ENCODE data around the gene SLC47A1.

- TF ChIP-seq, protein P1, sequence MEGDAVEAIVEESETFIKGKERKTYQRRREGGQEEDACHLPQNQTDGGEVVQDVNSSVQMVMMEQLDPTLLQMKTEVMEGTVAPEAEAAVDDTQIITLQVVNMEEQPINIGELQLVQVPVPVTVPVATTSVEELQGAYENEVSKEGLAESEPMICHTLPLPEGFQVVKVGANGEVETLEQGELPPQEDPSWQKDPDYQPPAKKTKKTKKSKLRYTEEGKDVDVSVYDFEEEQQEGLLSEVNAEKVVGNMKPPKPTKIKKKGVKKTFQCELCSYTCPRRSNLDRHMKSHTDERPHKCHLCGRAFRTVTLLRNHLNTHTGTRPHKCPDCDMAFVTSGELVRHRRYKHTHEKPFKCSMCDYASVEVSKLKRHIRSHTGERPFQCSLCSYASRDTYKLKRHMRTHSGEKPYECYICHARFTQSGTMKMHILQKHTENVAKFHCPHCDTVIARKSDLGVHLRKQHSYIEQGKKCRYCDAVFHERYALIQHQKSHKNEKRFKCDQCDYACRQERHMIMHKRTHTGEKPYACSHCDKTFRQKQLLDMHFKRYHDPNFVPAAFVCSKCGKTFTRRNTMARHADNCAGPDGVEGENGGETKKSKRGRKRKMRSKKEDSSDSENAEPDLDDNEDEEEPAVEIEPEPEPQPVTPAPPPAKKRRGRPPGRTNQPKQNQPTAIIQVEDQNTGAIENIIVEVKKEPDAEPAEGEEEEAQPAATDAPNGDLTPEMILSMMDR (IDR thresholded peaks at IDR 0.05) = no peak
- no peak for TF ChIP-seq EZH2 (IDR thresholded peaks at IDR 0.05; ENCODE audit: borderline replicate concordance, insufficient read depth, low read depth, low read length, poor library complexity, severe bottlenecking)
Measured at GRCh38 chr17:19596869-19597268, 63.2 kb downstream of the SLC47A1 start.
